ENCODE data around the gene FAM216B. TPM values are rescaled to one million over a fixed set of nuclear protein-coding genes. Genes with fewer than 3 reads are reported as not detected.
"Not testable (repeated sequence)": the region's sequence is repeated elsewhere in the genome, so short reads cannot be mapped to it uniquely, and the experiment has no call there.

The FAM216B gene
- total RNA-seq, 1 donor, result under 0.01 TPM

- Histone ChIP-seq H2AFZ (ENCODE audit: low read length) (no peak overlapping the region), H3K9me3 (ENCODE audit: low read depth, low read length) (no peaks in the 10 kb centered on the region), H3K4me1 (ENCODE audit: insufficient read depth, low read length) (no peaks in the 10 kb centered on the region), H3K27me3 (ENCODE audit: insufficient read depth, low read length) (no peaks in the 10 kb centered on the region), H3K79me2 (ENCODE audit: insufficient read depth, low read length) (no peaks in the 10 kb centered on the region), H3K27ac (ENCODE audit: low read depth, low read length) (no peak overlapping the region), H3K36me3 (ENCODE audit: insufficient read depth, low read length) (no peaks in the 10 kb centered on the region), H4K20me1 (ENCODE audit: insufficient read depth, low read length) (no peaks in the 10 kb centered on the region), H3K4me2 (ENCODE audit: insufficient read depth, low read length) (no peak overlapping the region), H3K4me3 (ENCODE audit: insufficient read depth, low read length) (no peak overlapping the region)
- DNase-seq (ENCODE audit: insufficient read length, low spot score, missing footprints), result no peak
- TF ChIP-seq CTCF (IDR thresholded peaks at IDR 0.05; ENCODE audit: extremely low read depth, low read depth, low read length), result peak; percentile 12
Observed at GRCh38 chr13:42769650-42770049, 11.7 kb upstream of the FAM216B start.

GRCh38 chr13:42776558-42776957 lies 4.8 kb upstream of the FAM216B start:
- H3K79me2 ChIP-seq (ENCODE audit: insufficient read depth, low read length); H3K27ac ChIP-seq (ENCODE audit: low read depth, low read length); H3K9me3 ChIP-seq (ENCODE audit: low read depth, low read length): not testable (repeated sequence)

GRCh38 chr13:42777467-42777866 lies 3.9 kb upstream of the FAM216B start:
- Histone ChIP-seq H3K27me3 (ENCODE audit: insufficient read depth, low read length) (no peaks in the 10 kb centered on the region), H4K20me1 (ENCODE audit: insufficient read depth, low read length) (no peaks in the 10 kb centered on the region), H3K36me3 (ENCODE audit: insufficient read depth, low read length) (no peaks in the 10 kb centered on the region), H3K4me3 (ENCODE audit: insufficient read depth, low read length) (no peak overlapping the region), H3K79me2 (ENCODE audit: insufficient read depth, low read length) (no peaks in the 10 kb centered on the region), H2AFZ (ENCODE audit: low read length) (no peak overlapping the region), H3K27ac (ENCODE audit: low read depth, low read length) (no peak overlapping the region), H3K4me2 (ENCODE audit: insufficient read depth, low read length) (no peak overlapping the region), H3K4me1 (ENCODE audit: insufficient read depth, low read length) (no peaks in the 10 kb centered on the region), H3K9me3 (ENCODE audit: low read depth, low read length) (no peaks in the 10 kb centered on the region)
- TF ChIP-seq CTCF (IDR thresholded peaks at IDR 0.05; ENCODE audit: extremely low read depth, low read depth, low read length), result no peak
- no peak for DNase-seq (ENCODE audit: insufficient read length, low spot score, missing footprints)

More at GRCh38 chr13:42776558-42776957, 4.8 kb upstream of the FAM216B start:
- not testable (repeated sequence) for H3K4me1 ChIP-seq (ENCODE audit: insufficient read depth, low read length); H3K4me2 ChIP-seq (ENCODE audit: insufficient read depth, low read length); H3K4me3 ChIP-seq (ENCODE audit: insufficient read depth, low read length); H2AFZ ChIP-seq (ENCODE audit: low read length); H3K36me3 ChIP-seq (ENCODE audit: insufficient read depth, low read length); DNase-seq (ENCODE audit: insufficient read length, low spot score, missing footprints); H3K27me3 ChIP-seq (ENCODE audit: insufficient read depth, low read length); H4K20me1 ChIP-seq (ENCODE audit: insufficient read depth, low read length)

GRCh38 chr13:42780044-42780443 lies 1.3 kb upstream of the FAM216B start:
- H2AFZ ChIP-seq (ENCODE audit: low read length), result no peak overlapping the region
- H3K9me3 ChIP-seq (ENCODE audit: low read depth, low read length), result no peaks in the 10 kb centered on the region
- H3K36me3 ChIP-seq (ENCODE audit: insufficient read depth, low read length), result no peaks in the 10 kb centered on the region
- TF ChIP-seq CTCF (IDR thresholded peaks at IDR 0.05; ENCODE audit: extremely low read depth, low read depth, low read length), result no peak
- H3K79me2 ChIP-seq (ENCODE audit: insufficient read depth, low read length), result no peaks in the 10 kb centered on the region
- DNase-seq (ENCODE audit: insufficient read length, low spot score, missing footprints), result no peak
- no peaks in the 10 kb centered on the region for H3K4me1 ChIP-seq (ENCODE audit: insufficient read depth, low read length)
- H4K20me1 ChIP-seq (ENCODE audit: insufficient read depth, low read length), result no peaks in the 10 kb centered on the region
- H3K4me2 ChIP-seq (ENCODE audit: insufficient read depth, low read length), result no peak overlapping the region
- H3K4me3 ChIP-seq (ENCODE audit: insufficient read depth, low read length), result no peak overlapping the region
- no peak overlapping the region for H3K27ac ChIP-seq (ENCODE audit: low read depth, low read length)
- no peaks in the 10 kb centered on the region for H3K27me3 ChIP-seq (ENCODE audit: insufficient read depth, low read length)

Measured in osteoblast (primary cell).